Forelimb muscle (tissue), 1 donor: ENCODE data around the gene KIF12. TPM values are rescaled to one million over a fixed set of nuclear protein-coding genes. Genes with fewer than 3 reads are reported as not detected.

Experiments
- DNase-seq: peaks from one replicate; pipeline ENCODE4 v3.0.0-alpha.2; 2013; ENCODE audit warnings: low read depth
- polyA plus RNA-seq: library from polyadenylated mRNA; unstranded; fragments of 120-200 nt; gene quantifications from one replicate; pipeline ENCODE4 v1.2.1, GENCODE V29; 2013; ENCODE audit not compliant: insufficient read length

Gene KIF12
- polyA plus RNA-seq, 1 donor: 0.13 TPM

GRCh38 chr9:114105236-114105635 lies 6.1 kb upstream of the KIF12 start:
- no peak for DNase-seq

DNA sequence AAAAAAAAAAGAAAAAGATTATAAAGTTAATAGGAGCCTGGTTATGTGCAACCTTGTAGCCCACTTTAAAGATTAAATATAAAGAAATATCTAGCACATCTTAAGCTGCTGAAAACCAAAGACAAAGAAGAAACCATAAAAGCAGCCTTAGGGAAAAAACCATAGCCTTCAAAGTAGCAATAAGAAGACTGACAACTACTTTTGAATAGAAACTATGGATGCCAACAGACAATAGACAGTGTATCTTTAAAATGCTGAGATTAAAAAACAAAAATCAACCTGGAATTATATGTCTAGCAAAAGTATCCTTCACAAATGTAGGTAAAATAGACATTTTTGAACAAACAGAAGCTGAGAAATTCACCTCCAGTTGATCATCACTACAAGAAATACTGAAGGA lies 3.4 kb upstream of the KIF12 start:
- no peak for DNase-seq

- DNase-seq: no peak
Observed at GRCh38 chr9:114100536-114100935, 1.4 kb upstream of the KIF12 start.

DNA sequence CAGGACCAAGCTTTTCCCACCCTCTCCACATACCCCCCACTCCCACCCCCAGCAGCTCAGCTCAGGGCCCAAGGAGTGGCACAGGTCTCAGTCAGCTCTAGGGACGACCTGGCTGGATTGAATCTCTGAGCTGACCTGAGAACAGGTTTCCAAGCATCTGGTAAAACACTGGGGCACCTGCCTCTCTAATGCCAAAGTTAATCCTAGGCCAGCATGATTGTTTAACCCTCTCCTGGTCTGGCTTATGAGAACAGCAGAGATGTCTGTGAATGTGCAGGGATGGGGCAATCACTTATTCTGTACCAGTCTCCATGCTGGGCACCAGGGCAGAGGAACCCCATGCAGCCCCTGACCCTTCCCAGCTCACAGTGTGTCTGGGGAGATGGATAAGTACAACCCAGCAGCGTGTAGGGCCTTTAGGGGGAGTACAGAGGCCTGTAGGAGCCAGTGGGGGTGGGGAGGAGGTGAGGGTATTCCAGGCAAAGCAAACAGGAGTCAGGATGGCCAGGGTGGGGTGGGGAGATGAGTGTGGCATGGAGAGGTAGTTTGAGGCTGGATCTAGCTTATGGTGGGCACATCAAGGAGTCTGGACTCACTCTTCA lies 678 bp upstream of the KIF12 start:
- DNase-seq: no peak

DNA sequence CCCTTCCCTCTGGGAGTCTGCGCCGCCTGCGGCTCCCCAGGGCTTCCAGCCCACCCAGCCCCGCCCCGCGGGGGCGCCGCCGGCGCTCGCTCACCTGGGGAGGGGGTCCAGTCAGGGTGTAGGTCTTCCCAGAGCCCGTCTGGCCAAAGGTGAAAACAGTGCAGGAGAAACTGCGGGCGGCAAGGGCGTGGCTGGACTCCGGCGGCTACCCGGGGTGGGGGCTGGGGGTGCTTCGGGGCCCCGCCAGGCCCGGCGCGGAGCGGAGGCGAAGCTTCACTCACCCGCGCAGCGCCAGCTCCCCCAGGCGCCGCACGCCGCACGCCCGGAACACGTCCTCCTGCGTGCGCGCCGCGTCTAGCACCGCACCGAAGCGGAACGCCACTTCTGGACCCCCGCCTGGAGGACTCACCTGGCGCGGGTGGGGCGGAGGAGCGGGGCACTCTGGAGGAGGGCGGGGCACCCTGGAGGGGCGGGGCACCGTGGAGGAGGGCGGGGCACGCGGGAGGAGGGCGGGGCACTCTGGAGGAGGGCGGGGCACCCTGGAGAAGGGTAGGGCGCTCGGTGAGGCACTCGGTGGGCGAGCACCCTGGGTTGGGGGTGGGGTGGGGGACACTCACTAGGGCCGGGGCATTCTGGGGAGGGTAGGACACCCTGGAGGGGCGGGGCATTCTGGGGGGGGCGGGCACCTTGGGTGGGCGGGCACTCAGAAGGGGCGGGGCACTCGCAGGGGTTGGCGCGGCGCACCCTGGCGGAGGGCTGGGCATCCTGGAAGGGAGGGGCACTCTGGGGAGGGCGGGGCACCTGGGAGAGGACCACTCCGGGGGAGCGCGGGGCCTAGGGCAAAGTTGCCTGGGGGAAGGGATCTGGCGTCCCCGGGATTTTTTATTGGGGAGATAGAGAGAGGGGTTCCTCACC lies 814 bp downstream of the KIF12 start:
- DNase-seq: no peak

GRCh38 chr9:114097613-114098020 lies 1.5 kb downstream of the KIF12 start:
- no peak for DNase-seq

- no peak for DNase-seq
Observed at GRCh38 chr9:114096866-114097612, 2.1 kb downstream of the KIF12 start.

GRCh38 chr9:114096041-114096511 lies 3.0 kb downstream of the KIF12 start:
- DNase-seq: no peak

- DNase-seq: no peak
Observed at GRCh38 chr9:114094971-114095370, 4.1 kb downstream of the KIF12 start.

GRCh38 chr9:114093761-114094505 lies 5.2 kb downstream of the KIF12 start:
- no peak for DNase-seq

GRCh38 chr9:114093031-114093471 lies 6.0 kb downstream of the KIF12 start:
- DNase-seq: no peak

GRCh38 chr9:114092336-114092735 lies 6.8 kb downstream of the KIF12 start:
- DNase-seq: no peak

DNA sequence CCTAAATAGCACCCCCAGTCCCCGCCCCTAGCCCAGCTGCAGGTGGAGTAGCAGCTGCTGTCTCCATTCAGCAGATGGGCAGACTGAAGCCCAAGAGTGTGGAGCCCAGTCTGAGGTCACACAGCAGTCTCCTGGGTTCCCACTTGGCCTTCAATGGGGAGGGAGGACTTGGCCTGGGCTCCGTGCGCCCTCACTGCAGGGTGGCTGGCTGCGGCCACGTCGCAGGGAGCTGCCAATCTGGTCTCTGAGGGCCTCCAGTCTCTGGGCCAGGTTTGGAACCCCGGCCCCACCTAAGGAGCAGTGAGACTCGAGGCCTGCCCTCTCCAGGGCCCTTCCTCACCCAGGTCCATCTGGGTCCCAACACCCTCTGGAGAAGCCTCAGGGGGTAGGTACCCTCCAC lies 7.4 kb downstream of the KIF12 start:
- DNase-seq: no peak

- no peak for DNase-seq
Observed at GRCh38 chr9:114090798-114091197, 8.3 kb downstream of the KIF12 start.

DNA sequence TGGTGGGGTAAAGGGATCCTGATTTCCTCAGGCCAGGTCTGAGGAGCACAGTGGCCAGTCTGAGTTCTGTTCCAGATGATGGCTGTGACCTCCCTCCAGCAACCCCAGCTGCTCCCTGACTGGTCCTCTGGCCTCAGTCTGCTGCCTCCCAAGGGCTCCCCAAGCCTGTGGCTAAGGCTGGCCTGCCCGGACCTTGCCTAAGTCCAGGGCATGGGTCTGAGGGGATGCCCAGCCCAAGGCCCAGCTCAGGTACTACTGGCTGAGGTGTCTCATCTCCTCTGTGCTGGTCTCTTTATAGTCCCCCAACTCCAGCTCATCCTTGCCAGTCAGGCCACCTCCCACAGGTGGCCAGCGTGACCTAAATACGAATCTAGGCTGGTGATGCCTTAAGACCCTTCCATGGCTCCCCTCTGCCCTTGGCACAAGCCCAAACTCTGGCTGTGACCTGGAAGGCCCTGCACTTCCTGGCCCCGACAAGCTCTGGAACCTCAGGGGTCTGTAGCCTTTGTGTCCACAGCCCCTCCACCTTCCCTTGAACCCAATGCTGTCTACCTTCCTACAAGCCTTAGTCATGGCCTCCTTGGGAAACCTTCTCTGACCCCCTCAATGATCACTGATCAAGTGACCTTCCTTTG lies 9.8 kb downstream of the KIF12 start:
- no peak for DNase-seq

DNA sequence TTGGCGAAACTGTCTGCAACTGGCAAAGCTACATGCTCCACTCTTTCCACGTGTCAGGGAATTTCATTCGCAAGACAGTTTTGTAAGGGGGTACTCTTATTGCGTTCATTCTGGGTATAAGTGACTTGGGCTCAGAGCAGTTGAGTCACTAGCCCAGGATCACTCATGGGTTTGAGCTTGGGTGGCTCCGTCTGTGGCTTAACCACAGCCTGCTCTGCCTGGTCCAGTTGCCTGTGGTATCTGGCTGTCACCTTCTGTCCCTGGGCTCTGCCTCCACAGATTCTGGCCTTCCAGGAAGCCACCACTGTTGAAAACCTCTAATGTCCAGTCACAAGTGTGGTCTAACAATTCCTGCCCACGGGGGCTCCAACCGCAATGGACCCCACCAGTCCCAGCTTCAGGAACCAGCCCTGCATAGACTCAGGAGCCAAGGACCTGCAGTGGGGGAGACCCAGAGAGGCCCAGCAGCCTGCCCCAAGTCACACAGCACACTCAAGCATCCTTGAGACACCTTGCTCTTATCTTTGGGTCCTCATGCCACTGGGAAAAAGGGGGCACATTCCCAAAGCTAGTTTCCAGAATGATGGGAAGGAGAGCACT lies 10.4 kb downstream of the KIF12 start:
- no peak for DNase-seq

DNA sequence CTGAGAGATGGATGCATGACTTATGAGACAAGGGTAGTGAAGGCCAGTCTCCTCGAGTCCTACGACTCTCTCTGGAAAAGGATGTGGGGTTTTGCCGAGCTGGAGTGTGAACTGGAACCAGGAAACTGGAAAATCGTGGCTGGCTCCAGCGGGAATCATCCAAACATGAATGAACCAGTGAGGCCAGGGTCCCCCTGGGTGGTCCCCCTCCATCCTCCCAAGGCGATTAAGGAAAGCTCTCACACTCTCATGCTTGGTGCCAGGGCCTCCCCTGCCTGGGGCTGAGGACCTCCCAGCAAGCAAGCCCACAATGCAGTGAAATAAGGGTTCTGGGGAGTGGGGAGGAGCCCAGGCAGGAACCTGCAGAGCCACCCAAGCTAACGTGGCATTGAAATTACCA lies 11.4 kb downstream of the KIF12 start:
- no peak for DNase-seq

- DNase-seq: no peak
Observed at GRCh38 chr9:114086607-114087006, 12.5 kb downstream of the KIF12 start.

- no peak for DNase-seq
Observed at GRCh38 chr9:114086009-114086408, 13.1 kb downstream of the KIF12 start.

DNA sequence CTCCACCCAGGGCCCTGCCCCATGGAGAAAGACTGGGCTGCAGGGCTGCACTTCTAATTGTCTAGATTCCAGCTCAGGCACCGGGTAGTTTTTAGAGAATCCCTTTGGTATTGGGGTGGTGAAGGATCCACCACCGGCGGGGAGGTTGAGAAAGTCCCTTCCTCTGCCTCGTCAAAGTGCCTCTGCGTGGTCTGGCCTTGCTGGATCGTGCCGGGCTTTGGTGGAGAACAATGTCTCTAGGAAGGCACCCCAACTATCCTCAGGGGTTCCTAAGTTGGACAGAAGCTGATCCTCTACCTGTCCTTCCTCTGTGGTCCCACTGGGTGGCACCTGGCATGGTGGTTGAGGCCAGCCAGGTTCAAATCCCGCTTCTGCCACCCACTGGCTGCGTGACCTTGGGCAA lies 13.7 kb downstream of the KIF12 start:
- DNase-seq: no peak
